ENCODE measurements around the gene CCDC152.

DNA sequence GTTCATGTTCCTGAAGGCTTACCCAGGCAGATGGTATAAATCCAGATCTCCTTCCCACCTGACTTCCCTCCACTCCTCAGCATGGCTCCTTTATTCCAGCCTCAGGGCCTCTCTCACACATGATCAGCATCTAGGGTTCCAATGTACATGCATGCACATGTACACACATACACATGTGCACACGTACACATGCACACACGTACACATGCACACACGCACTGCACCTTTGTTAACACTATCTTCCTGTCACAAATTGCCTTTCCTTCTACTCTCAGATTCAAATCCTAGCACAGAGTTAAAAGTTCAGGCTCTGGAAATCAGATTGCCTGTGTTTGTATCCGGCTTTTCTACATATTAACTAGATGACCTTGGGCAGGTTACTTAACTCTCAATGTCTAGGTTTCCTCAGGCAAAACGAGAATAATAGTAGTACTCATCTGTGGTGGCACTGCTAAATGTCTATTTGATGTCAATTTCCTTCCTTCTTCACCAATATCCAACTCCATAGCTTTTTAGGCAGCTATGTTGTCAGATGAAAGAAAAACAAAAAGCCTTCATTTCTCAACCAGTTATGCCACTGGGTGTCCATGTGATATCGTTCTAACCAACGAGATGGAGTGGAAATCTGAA is 67.8 kb downstream of the CCDC152 start:
- no peak for TF ChIP-seq EZH2 (IDR thresholded peaks at IDR 0.05; ENCODE audit: insufficient read depth, poor library complexity, severe bottlenecking)
- TF ChIP-seq EZH2phosphoT487 (IDR thresholded peaks at IDR 0.05; ENCODE audit: insufficient read depth, low read depth) = no peak

Data from GM23248 (cell line).